ENCODE data around the gene TFIP11. TPM values are rescaled to one million over a fixed set of nuclear protein-coding genes. Genes with fewer than 3 reads are reported as not detected.

TFIP11 gene
- total RNA-seq, 2 donors from 2014 or later: 15.4 TPM

GRCh38 chr22:26448941-26449340 is 63.3 kb downstream of the TFIP11 start:
- Histone ChIP-seq H3K4me1 (peaks cover 0 to 9% of the 10 kb centered on the region in 2 donors), H3K9me3 (no peaks in the 10 kb centered on the region), H3K27ac (no peak overlapping the region), H3K27me3 (no peaks in the 10 kb centered on the region), H3K4me3 (no peak overlapping the region), H3K36me3 (peaks cover 27% of the 10 kb centered on the region)
- DNase-seq (ENCODE audit: low spot score): no peak
- no peak for TF ChIP-seq CTCF (IDR thresholded peaks at IDR 0.05)

GRCh38 chr22:26448334-26448733 is 63.9 kb downstream of the TFIP11 start:
- no peak overlapping the region for H3K27ac ChIP-seq
- no peaks in the 10 kb centered on the region for H3K9me3 ChIP-seq
- no peaks in the 10 kb centered on the region for H3K27me3 ChIP-seq
- H3K36me3 ChIP-seq: peaks cover 20% of the 10 kb centered on the region
- no peak for TF ChIP-seq CTCF (IDR thresholded peaks at IDR 0.05)
- peaks cover 0 to 9% of the 10 kb centered on the region in 2 donors for H3K4me1 ChIP-seq
- H3K4me3 ChIP-seq: no peak overlapping the region
- DNase-seq (ENCODE audit: low spot score): no peak

- no peak for TF ChIP-seq CTCF (IDR thresholded peaks at IDR 0.05)
- H3K27ac ChIP-seq: no peak overlapping the region
These were observed 64.5 kb downstream of the TFIP11 start for GRCh38 chr22:26447584-26448329.

GRCh38 chr22:26446808-26447515 is 65.3 kb downstream of the TFIP11 start:
- H3K27ac ChIP-seq: no peak overlapping the region
- no peaks in the 10 kb centered on the region for H3K9me3 ChIP-seq
- TF ChIP-seq CTCF (IDR thresholded peaks at IDR 0.05): no peak

More at GRCh38 chr22:26447584-26448329, 64.5 kb downstream of the TFIP11 start:
- H3K9me3 ChIP-seq: no peaks in the 10 kb centered on the region
- no peak overlapping the region for H3K4me3 ChIP-seq
- H3K4me1 ChIP-seq: peaks cover 0 to 9% of the 10 kb centered on the region in 2 donors
- peaks cover 15% of the 10 kb centered on the region for H3K36me3 ChIP-seq
- no peaks in the 10 kb centered on the region for H3K27me3 ChIP-seq
- DNase-seq (ENCODE audit: low spot score): no peak

GRCh38 chr22:26445577-26446275 is 66.5 kb downstream of the TFIP11 start:
- H3K9me3 ChIP-seq: no peaks in the 10 kb centered on the region
- peaks cover 0 to 9% of the 10 kb centered on the region in 2 donors for H3K4me1 ChIP-seq
- TF ChIP-seq CTCF (IDR thresholded peaks at IDR 0.05): no peak
- peaks cover 3% of the 10 kb centered on the region for H3K36me3 ChIP-seq
- H3K27me3 ChIP-seq: no peaks in the 10 kb centered on the region
- no peak overlapping the region for H3K27ac ChIP-seq
- no peak for DNase-seq (ENCODE audit: low spot score)
- H3K4me3 ChIP-seq: no peak overlapping the region

More at GRCh38 chr22:26446808-26447515, 65.3 kb downstream of the TFIP11 start:
- Histone ChIP-seq H3K36me3 (peaks cover 8% of the 10 kb centered on the region), H3K4me1 (peaks cover 0 to 9% of the 10 kb centered on the region in 2 donors), H3K27me3 (no peaks in the 10 kb centered on the region), H3K4me3 (no peak overlapping the region)
- DNase-seq (ENCODE audit: low spot score): no peak

Data from right atrium auricular region (tissue), 2 donors.